COLO668 (cell line): ENCODE data around the gene WWC1.
A peak's percentile ranks its signal among the peaks of the same experiment; 100 is the strongest.
"Not testable (repeated sequence)": the region's sequence is repeated elsewhere in the genome, so short reads cannot be mapped to it uniquely, and the experiment has no call there.

Experiments
- DNase-seq: peaks from one replicate; lab custom pipeline; 2025; ENCODE audit not compliant: unreplicated experiment; lab: John Stamatoyannopoulos, UW

The WWC1 gene

GRCh38 chr5:168286386-168286785 is 5.1 kb upstream of the WWC1 start:
- no peak for DNase-seq

- DNase-seq = not testable (repeated sequence)
These were observed 4.6 kb upstream of the WWC1 start for GRCh38 chr5:168286863-168287262.

- DNase-seq = no peak
These were observed 4.1 kb upstream of the WWC1 start for GRCh38 chr5:168287362-168287761.

GRCh38 chr5:168288349-168289245 is 2.8 kb upstream of the WWC1 start:
- peak; percentile 22 for DNase-seq

GRCh38 chr5:168290902-168291341 is 523 bp upstream of the WWC1 start:
- no peak for DNase-seq

GRCh38 chr5:168291964-168292785 is 730 bp downstream of the WWC1 start:
- DNase-seq = peak; percentile 53

- DNase-seq = peak; percentile 11
These were observed 1.6 kb downstream of the WWC1 start for GRCh38 chr5:168292786-168293696.

- DNase-seq = no peak
These were observed 4.2 kb downstream of the WWC1 start for GRCh38 chr5:168295574-168296201.

GRCh38 chr5:168296682-168297081 is 5.2 kb downstream of the WWC1 start:
- DNase-seq = no peak

GRCh38 chr5:168298949-168299348 is 7.5 kb downstream of the WWC1 start:
- no peak for DNase-seq

- no peak for DNase-seq
These were observed 7.9 kb downstream of the WWC1 start for GRCh38 chr5:168299372-168299771.

GRCh38 chr5:168300326-168301182 is 9.1 kb downstream of the WWC1 start:
- DNase-seq = peak; percentile 25

- DNase-seq = peak; percentile 9
These were observed 10.3 kb downstream of the WWC1 start for GRCh38 chr5:168301593-168302390.

GRCh38 chr5:168302785-168303184 is 11.3 kb downstream of the WWC1 start:
- DNase-seq = no peak

- DNase-seq = no peak
These were observed 12.1 kb downstream of the WWC1 start for GRCh38 chr5:168303393-168304025.

- DNase-seq = no peak
These were observed 12.9 kb downstream of the WWC1 start for GRCh38 chr5:168304349-168304748.

GRCh38 chr5:168305281-168305680 is 13.8 kb downstream of the WWC1 start:
- DNase-seq = no peak

- DNase-seq = no peak
These were observed 15.6 kb downstream of the WWC1 start for GRCh38 chr5:168307022-168307421.
